GM12878 (cell line): ENCODE results near the gene DCDC2.

Experiments
- CBFB ChIP-seq: IDR thresholded peaks from 2 replicates; pipeline ENCODE4 v1.6.1; 2016; ENCODE audit warnings: antibody characterized with exemption, low read depth
- CBX5 ChIP-seq: sonication (generic); IDR thresholded peaks from 2 replicates; pipeline ENCODE4 v1.6.1; 2016; ENCODE audit warnings: low read depth, moderate library complexity, mild to moderate bottlenecking, inconsistent platforms
- CHD4 ChIP-seq: fragments of 200-600 bp; sonication (generic); IDR thresholded peaks from 2 replicates; pipeline ENCODE4 v1.6.1; 2016; ENCODE audit warnings: mild to moderate bottlenecking
- CTCF ChIP-seq, 3 experiments: IDR thresholded peaks in 2 of 3; conservative IDR thresholded peaks in 1 of 3; 2 replicates each; pipeline ENCODE4 v1.5.1; 2011; ENCODE audit warnings: low read depth in 3 of 3, low read length in 3 of 3, mild to moderate bottlenecking in 3 of 3, control low read depth in 2 of 3, moderate library complexity in 2 of 3, inconsistent platforms in 1 of 3, mixed read lengths in 1 of 3; ENCODE audit not compliant: control insufficient read depth in 2 of 3, insufficient read depth in 1 of 3; ENCODE audit errors: extremely low read depth in 1 of 3
- HDAC2 ChIP-seq: fragments of 200-600 bp; sonication (generic); IDR thresholded peaks from 2 replicates; pipeline ENCODE4 v1.6.1; 2017
- JUNB ChIP-seq: IDR thresholded peaks from 2 replicates; pipeline ENCODE4 v1.6.1; 2016; ENCODE audit warnings: antibody characterized with exemption, mild to moderate bottlenecking
- PAX5 ChIP-seq: IDR thresholded peaks from 2 replicates; pipeline ENCODE4 v1.6.1; 2011; ENCODE audit warnings: low read depth, low read length, borderline replicate concordance
- TF ChIP-seq, protein P1 (sequence below): fragments of 450-650 bp; IDR thresholded peaks from 2 replicates; pipeline ENCODE4 v1.6.1; 2018; ENCODE audit warnings: borderline replicate concordance, mild to moderate bottlenecking; ENCODE audit not compliant: partially characterized antibody

- TF ChIP-seq HDAC2 (no peak), CHD4 (no peak), CBFB (no peak), CTCF (IDR thresholded peaks at IDR 0.05 in 2 of 3, conservative IDR thresholded peaks at IDR 0.05 in 1 of 3; ENCODE audit: control insufficient read depth in 2 of 3, extremely low read depth in 1 of 3, insufficient read depth in 1 of 3, low read depth in 3 of 3, low read length in 3 of 3) (no peak), PAX5 (no peak), CBX5 (no peak), JUNB (no peak)
- TF ChIP-seq, protein P1, sequence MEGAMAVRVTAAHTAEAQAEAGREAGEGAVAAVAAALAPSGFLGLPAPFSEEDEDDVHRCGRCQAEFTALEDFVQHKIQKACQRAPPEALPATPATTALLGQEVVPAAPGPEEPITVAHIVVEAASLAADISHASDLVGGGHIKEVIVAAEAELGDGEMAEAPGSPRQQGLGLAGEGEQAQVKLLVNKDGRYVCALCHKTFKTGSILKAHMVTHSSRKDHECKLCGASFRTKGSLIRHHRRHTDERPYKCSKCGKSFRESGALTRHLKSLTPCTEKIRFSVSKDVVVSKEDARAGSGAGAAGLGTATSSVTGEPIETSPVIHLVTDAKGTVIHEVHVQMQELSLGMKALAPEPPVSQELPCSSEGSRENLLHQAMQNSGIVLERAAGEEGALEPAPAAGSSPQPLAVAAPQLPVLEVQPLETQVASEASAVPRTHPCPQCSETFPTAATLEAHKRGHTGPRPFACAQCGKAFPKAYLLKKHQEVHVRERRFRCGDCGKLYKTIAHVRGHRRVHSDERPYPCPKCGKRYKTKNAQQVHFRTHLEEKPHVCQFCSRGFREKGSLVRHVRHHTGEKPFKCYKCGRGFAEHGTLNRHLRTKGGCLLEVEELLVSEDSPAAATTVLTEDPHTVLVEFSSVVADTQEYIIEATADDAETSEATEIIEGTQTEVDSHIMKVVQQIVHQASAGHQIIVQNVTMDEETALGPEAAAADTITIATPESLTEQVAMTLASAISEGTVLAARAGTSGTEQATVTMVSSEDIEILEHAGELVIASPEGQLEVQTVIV, result no peak
Measured at GRCh38 chr6:24376871-24377270, 19.0 kb upstream of the DCDC2 start.
